GM12891 (cell line): ENCODE measurements around the gene NBPF1.
"Not testable (repeated sequence)": the region's sequence is repeated elsewhere in the genome, so short reads cannot be mapped to it uniquely, and the experiment has no call there.

Experiments
- POLR2A ChIP-seq: IDR thresholded peaks from 2 replicates; pipeline ENCODE4 v1.6.1; 2011; ENCODE audit warnings: low read depth, low read length, control low read depth
- POLR2AphosphoS5 ChIP-seq: IDR thresholded peaks from 2 replicates; pipeline ENCODE4 v1.6.1; 2011; ENCODE audit warnings: low read depth, low read length, control low read depth

DNA sequence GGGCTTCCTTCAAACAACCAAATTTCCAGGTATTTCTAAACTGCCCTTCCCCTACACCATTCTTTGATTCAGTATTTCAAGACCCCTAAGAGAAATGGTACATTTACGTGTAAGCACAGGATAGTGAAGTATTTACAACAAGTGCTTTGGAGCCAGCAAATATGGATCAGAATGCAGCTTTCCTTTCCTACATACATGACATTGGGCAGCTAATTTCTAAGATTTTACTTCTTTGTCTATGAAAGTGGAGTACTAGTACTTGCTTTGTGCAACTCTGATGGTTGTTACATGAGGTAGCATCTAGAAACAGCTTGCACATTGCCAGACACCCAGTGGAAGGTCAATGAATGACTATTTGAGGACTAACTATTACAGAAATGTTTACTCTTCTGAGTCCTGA lies 38.2 kb upstream of the NBPF1 start:
- not testable (repeated sequence) for TF ChIP-seq POLR2A, POLR2AphosphoS5
